ENCODE results near the gene TTL.
"Not testable (repeated sequence)": the region's sequence is repeated elsewhere in the genome, so short reads cannot be mapped to it uniquely, and the experiment has no call there.

TTL gene

DNA sequence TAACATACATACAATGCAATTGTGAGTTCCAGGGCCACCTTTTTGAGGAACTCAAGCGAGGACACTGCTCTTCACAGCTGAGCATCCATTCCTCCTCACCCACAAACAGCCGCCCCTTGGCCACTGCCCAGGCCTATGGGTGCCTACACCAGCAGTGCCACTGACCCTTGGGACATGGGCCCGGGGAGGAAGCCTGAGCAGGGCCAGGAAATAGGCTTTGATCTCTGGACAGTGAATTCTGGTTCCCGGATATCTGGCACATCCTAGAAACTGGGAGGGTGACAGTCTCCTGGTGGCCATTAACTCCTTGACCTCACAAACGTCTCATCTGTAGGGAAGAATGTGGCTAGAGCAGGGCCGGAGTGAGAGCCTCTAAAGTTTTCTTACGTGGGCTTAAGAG, 5.5 kb upstream of the TTL start:
- no peak for DNase-seq

DNA sequence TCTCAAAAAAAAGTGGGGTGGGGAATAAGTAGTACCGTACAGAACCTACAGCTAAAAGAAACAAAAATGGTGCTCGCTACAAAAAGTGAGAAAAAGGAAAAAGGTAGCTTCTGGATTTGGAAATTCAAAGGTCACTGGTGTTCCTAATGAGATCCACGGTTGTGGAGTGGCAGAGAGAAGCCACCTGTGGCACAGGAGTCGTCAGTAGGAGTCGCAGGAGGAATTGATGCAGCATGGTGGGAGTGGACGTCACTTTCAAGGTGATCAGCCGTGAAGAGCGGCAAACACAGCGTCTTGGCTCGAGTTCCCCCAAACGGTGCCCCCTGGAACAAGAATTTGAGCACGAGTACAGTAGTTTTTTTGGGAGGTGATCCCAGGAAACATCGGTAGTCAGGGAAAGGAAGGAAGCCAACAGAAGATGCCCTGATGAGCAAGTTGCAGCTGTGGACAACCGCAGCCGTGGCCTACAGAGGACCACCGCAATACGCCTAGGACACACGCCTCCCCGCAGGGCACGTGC, 1.4 kb upstream of the TTL start:
- DNase-seq, result peak; percentile 24 to 34

DNA sequence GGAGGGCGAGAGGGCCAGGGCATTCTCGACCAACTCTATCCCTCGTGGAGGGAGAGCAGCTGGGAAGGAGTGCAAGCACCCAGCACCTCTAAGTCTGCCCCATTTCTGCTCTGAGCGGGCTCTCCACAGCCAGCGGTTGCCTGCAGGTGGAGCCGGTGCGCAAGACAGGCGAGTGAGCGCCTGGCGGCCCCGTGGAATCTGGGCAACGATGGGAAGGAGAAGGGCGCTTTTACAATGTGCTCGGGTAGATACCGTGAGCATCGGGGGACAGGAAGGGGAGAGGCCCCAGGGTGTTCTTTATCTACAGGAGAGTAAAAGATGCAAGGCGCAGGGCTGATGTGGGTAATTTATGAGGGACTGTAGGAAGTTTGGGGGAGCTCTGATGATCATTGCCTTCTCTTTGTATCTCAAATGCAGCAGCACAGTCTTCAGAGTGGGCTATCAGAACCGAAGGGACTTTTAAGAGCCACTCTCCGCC, 867 bp upstream of the TTL start:
- peak; percentile 85 to 87 for DNase-seq

DNA sequence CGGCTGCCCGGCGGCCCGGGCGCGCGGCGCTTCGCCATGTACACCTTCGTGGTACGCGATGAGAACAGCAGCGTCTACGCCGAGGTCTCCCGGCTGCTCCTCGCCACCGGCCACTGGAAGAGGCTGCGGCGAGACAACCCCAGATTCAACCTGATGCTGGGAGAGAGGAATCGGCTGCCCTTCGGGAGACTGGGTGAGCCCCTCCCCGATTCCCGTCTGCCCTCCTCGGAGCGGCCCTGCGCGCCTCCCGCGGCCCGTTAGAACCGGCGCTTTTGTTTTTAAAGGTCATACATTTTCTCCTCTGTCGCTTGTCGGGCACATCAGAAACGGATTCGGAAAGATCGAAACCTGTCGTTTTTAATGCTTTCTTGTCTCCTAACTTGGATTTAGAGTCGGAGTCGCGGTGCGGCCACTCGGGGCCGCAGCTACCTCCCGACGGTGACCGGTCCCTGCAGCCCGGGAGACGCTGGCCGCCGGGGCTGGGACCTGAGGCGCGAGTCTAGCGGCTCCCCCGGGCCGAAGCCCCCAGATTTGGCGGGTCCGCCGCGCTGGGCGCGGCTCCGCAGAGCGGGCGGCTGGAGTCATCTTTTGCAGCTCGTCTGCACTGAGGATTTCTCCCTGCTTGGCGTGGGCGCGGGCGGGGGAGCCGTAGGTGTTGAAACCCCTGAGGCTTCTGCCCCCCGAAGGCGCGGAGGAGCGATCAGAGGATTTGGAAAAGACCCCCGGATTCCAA, 519 bp downstream of the TTL start:
- DNase-seq, result peak; percentile 44 to 46

DNA sequence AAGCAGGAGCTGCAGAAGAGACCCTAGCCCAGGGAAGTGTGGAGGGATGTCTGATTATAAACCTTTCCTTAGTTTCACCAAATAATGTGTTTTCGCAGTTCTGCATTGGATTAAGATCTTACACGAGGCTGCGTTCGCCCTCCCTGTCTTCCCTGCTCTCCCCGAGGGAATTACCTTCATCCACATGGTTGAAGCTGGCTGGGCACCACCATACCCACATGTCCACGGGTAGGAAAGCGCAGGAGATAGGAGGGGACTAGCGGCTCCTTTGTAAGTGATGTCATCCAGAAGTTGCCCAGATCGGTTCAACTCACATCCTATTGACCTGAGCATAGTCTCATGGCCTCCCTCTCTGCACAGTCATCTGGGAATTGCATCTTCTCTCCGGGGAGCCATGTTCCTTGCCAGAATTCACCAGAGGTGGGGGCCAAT, 1.1 kb downstream of the TTL start:
- DNase-seq, result peak in 1 of 2 donors; percentile 14

DNA sequence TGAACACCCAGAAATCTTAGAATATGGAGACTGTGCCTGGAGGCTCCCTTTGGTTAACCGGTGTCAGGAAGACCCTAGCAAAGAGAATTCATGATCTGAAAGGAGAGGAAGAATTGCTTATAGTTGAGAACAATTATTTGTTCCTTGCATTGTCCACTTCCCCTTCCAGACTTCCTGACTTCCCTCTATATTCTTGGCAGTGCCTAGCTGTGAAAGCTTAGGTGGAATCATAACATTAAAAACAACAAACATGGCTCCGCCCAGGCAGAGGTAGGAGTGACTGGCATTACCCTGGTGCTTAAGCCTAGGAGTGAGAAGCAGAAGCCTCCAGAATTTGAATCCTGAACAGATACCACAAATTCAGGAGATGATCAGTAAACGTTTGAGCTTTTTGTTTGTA, 1.9 kb downstream of the TTL start:
- DNase-seq, result no peak

DNA sequence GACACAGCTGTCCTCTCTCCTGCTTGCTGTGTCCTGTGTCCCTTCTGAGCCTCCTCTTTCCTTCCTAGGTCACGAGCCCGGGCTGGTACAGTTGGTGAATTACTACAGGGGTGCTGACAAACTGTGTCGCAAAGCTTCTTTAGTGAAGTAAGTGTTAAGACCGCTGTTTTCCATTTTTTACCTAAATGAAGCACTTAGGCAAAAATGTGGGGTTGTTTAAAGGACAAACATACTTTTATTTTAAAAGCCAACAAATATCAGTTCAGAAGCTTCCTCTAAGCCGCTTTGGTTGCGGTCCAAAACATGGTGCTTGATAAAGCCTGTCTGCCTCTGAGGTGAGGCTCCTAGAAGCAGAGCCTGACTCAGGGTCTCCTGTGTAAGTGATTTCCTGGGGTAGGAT, 3.9 kb downstream of the TTL start:
- no peak for DNase-seq

DNA sequence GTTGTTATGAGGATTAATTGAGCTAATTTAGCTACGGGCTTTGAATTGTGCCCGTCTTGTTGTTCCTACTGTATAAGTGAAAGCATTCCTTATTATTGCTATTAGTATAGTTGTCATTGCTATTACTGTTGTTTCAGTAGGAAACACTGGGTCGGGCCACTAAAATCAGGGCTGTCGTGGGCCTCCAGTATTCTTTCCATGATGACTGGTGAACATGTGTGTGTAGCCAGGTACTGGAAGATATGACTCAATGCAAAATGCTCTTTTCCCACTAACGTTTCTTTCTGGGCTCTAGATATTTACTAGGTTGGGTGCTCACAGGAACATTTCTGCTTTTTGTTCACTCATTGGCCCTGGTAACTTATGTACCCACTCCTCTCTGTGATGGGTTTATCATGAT, 4.9 kb downstream of the TTL start:
- peak in 1 of 2 donors; percentile 11 for DNase-seq

DNA sequence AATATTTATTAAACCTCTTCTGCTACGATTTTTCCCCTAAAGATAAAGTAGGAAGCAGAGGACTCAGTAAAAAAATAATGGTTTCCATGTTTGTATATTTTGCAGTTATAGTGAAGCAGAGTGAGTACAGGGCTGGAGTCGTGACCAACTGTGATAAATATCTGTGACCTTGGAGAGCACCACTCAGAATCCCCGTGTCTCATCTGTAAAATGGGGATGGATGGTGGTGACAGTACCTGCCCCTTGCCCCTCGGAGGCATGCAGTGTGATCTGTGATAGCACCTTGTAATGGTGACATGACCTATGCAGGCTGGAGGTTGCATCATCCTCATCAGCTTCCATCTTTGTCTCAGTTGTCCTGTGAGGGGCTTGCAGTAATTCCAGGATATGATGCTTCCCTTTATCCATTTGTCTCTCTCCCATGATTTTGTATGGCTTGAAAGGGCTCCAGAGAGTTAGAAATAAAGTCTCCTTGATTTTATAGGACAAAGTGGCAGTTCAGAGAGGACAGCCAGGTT, 5.5 kb downstream of the TTL start:
- no peak for DNase-seq

DNA sequence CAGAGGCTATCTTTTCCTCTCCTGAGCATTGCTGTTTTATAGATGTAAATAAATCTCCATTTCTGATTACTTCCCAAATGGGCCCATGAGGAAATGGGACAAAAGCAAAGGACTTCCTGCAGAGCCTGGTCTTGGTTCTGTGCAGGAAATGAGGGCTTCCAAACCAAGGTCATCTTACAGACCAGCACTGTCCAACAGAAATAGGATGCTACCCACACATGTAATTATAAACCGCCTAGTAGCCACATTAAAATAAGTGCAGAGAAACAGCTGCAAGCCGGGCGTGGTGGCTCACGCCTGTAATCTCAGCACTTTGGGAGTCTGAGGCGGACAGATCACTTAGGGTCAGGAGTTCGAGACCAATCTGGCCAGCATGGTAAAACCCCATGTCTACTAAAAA, 6.2 kb downstream of the TTL start:
- DNase-seq, result no peak

DNA sequence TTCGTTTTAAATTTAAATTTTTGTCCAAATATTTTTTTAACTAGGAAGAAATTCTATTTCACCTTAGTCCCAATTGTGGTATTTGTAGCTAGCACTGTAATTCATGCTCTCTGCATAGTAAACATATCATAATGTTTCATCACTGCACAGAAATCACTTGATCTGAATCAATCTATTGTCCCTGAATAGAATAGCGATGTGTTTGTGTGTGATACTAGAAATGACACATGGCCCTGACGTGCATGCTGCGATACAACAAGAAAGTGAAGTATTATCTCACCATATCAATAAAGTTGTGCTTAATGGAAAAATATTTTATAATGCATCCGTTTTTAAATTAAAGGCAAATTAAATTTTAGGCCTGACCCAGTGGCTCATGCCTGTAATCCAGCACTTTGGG, 10.0 kb downstream of the TTL start:
- no peak for DNase-seq

DNA sequence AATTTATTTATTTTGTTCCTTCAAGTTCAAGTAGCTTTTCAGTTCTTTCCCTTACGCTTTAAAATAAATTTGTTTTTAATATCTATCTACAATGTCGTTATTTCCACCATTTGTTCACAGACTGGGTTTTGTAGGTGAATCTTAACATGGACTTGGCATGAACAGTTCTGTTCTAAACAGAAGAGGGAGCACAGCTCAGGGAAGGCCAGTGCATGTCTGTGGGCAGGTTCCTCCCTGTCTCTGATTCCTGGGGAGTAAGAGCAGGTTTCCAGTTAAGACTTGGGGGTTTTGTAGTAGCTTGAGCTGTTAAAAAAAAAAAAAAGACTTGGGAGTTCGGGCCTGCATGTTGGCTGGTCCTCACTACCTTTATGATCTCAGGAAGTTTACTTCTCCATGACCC, 11.1 kb downstream of the TTL start:
- DNase-seq, result no peak

DNA sequence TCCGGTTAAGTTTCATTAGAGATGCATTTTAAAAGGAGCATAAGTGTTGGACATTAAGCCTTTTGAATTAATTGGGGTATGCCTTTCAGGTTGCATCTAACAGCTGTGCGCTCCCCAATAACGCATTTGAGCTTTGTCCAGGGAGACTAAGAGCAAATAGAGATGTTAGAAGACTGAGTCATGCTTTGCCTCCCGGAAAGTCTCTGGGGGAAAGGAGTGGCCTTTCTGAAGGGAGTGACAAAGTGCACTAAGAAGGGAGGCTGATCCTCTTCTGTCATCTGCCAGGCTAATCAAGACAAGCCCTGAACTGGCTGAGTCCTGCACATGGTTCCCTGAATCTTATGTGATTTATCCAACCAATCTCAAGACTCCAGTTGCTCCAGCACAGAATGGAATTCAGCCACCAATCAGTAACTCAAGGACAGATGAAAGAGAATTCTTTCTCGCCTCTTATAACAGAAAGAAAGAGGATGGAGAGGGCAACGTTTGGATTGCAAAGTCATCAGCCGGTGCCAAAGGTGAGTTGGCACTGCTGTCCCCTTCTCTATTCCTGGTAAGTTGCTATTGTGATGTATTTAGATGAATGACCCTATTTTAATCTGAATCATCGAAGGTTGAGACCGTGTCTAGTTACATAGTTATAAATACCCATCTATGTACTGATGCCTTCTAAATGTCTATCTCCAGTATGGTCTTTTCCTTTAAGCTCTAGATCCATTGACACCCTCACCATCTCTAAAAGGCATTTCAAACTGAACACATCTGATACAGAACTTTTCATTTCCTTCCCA, 12.1 kb downstream of the TTL start:
- no peak for DNase-seq

DNA sequence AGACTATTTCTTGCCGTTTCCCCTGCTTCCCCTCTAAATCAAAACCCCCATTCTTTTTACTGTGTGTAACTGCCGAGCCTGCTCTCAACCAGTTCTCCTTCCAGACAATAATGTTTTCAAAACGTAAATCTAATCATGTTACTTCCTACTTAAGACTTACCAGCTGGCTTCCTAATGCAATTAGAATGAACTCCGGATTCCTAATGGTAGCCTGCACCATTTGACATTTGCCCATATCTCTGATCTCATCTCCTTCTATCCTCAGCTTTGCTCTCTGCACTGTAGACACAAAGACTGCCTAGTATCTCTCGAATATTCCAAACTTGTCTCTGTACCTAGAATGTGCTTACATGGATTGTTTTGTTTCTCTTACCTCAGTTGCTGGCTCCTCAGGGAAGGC, 12.9 kb downstream of the TTL start:
- no peak for DNase-seq

DNA sequence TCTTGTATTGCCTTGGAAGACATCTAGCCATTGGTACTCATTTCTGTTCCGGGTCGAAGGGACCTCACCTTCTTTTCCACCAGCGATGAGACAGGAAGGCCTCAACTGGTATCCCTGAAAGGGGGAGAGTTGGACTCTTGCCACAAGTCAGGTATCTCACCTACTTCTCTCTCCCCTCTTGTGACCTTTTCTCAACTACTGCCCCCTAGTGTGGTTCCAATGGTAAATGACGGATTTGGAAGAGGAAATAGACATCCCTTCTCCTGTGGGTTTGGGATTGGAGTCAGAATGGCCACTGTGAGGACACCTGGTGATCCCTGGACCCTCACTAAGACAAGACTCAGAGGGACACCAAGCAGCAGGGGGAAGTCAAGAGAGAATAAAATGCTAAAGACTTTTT, 13.9 kb downstream of the TTL start:
- DNase-seq, result not testable (repeated sequence)

DNA sequence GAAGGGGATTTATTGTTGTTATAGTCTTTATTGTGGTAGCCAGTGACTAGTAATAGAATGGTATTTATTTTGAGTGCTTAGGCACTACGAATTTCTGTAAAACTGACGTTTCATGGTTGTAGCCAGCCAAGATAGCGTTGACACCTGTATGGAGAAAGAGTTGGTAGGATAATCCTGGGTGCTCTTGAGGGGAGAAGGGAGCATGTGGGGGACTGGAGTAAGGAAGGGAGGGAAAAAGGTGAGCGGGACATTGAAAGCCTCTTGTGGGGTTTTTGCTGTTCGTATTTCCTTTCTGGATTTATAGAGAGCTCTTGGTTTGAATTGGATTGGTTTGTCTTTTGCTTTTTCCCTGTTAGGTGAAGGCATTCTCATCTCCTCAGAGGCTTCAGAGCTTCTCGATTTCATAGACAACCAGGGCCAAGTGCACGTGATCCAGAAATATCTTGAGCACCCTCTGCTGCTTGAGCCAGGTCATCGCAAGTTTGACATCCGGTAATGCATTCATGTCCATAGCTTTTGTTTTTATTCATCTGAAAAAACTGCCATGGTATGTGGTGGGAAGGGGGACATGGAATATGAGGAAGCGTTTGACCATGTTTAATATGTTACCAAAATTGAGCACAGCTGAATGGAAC, 19.0 kb downstream of the TTL start:
- peak; percentile 34 to 37 for DNase-seq

DNA sequence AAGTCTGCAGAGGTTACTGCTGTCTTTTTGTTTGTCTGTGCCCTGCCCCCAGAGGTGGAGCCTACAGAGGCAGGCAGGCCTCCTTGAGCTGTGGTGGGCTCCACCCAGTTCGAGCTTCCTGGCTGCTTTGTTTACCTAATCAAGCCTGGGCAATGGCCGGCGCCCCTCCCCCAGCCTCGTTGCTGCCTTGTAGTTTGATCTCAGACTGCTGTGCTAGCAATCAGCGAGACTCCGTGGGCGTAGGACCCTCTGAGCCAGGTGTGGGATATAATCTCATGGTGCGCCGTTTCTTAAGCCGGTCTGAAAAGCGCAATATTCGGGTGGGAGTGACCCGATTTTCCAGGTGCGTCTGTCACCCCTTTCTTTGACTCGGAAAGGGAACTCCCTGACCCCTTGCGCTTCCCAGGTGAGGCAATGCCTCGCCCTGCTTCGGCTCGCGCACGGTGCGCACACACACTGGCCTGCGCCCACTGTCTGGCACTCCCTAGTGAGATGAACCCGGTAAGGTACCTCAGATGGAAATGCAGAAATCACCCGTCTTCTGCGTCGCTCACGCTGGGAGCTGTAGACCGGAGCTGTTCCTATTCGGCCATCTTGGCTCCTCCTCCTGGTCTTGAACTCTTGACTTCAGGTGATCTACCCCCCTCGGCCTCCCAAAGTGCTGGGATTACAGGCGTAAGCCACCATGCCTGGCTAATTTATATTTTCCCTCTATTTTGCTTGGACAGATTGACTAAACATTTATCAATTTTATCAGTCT, 27.5 kb downstream of the TTL start:
- DNase-seq, result not testable (repeated sequence)

DNA sequence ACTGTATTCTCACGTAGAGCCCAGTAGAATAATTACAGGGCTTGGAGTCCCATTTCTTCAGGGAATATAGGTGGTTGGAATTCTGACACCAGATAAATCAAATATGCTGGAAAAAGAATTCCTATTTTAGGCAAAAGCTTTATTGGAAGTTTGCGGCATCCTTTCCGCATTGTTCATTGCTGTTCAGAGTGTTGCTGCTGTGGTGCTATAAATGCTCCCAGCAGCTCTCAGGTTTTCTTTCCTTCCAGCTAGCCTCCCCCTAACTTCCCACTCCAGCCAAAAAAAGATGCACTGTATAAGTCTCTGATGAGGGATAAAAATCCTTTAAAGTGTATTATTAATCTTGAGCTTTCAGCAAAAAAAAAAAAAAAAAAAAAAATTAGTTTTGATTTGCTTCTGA, 34.8 kb downstream of the TTL start:
- DNase-seq, result no peak

DNA sequence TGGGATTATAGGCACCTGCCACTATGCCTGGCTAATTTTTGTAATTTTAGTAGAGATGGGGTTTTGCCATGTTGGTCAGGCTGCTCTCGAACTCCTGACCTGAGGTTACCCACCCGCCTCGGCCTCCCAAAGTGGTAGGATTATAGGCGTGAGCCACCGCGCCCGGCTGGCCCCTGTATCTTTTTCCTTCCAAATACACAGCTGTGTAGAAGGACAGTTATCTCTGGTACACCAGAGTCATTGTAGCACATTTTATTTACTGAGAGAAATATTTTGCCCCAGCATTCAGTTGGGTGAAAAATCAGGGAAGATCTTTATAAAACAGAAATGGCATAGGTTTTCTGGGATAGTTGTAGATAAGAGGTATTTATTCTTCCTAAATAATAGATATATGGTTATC, 36.9 kb downstream of the TTL start:
- no peak for DNase-seq

DNA sequence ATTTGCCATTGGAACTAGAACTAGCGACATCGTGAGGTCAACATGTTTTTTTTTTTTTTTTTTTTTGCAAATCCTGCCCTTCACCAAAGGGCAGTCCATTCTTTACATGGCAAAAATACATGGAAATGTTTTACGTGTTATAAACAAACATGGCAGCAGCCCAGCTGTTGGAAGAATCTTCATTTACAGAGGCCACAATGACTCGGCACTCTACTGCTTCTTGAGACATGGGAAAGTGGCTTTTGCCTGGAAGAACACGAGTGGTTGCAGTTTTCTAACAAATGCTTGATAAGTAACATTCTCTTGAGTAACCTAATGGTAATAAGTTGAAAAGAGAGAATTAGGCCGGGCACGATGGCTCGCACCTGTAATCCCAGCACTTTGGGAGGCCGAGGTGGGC, 37.5 kb downstream of the TTL start:
- DNase-seq, result no peak

DNA sequence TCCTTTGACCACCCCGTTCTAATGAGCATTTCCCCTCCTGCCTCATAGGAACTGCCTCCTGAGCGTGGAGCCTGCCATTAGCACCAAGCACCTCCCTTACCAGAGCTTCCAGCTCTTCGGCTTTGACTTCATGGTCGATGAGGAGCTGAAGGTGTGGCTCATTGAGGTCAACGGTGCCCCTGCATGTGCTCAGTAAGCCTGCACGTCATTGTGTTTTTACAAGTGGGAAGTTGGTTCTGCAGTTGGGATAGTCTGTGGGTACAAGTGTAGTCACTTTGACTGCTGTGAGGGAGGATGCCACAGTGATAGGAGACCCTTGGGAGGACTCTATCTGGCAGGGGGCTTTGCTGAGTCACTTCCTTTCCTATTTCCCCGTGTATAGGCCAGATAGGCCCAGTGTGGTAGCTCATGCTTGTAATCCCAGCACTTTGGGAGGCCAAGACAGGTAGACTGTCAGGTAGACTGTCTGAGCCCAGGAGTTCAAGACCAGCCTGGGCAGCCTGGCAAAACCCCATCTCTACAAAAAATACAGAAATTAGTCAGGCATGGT, 38.4 kb downstream of the TTL start:
- DNase-seq, result no peak

DNA sequence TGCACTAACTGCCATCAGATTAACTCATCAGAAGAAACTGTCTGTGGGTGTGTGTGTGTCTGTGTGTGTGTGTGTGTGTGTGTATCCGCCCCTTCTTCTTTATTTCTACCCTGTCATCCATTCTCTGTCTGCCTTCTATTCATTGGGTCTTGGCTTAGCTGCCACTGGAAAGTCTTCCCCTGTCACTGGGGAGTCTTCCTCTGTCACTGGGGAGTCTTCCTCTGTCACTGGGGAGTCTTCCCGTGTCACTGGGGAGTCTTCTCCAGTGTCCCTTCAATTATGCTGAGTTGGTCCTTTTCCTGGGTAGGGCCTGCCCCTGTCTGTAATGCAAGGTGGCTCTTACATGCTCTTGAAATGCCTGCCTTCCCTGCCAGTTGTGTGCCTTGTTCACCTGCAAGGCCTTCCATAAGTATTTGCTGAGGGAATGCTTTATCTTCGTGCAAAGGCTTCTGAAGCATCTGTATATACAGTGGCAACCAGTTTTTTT, 41.4 kb downstream of the TTL start:
- no peak for DNase-seq
